ENCODE measurements around the gene OR6C65. TPM values are rescaled to one million over a fixed set of nuclear protein-coding genes. Genes with fewer than 3 reads are reported as not detected.
"Not testable (repeated sequence)": the region's sequence is repeated elsewhere in the genome, so short reads cannot be mapped to it uniquely, and the experiment has no call there.

OR6C65 gene
- total RNA-seq, 2 donors from 2014 or later, result not detected

GRCh38 chr12:55441233-55441632 lies 40.9 kb downstream of the OR6C65 start:
- DNase-seq; ATAC-seq; intact Hi-C loops (cut with DNase I, micrococcal nuclease): not testable (repeated sequence)

GRCh38 chr12:55443776-55444175 lies 43.4 kb downstream of the OR6C65 start, which contains the start of gene OR6C2:
TSS of gene OR6C2 (plus strand) at chr12:55444076. CDS start at chr12:55452214, 8,138 bp downstream.
- intact Hi-C loops (cut with DNase I, micrococcal nuclease), result no loop called here
- ATAC-seq (no peak), DNase-seq (no peak)

- intact Hi-C loops (cut with DNase I, micrococcal nuclease), result no loop called here
- ATAC-seq, result no peak
Measured at GRCh38 chr12:55445357-55445756, 45.0 kb downstream of the OR6C65 start.

GRCh38 chr12:55446326-55446725 lies 46.0 kb downstream of the OR6C65 start:
- intact Hi-C loops (cut with DNase I, micrococcal nuclease), result no loop called here
- DNase-seq, result no peak
- ATAC-seq, result no peak

More at GRCh38 chr12:55445357-55445756, 45.0 kb downstream of the OR6C65 start:
- DNase-seq, result no peak

- no peak for ATAC-seq
- no peak for DNase-seq
- intact Hi-C loops (cut with DNase I, micrococcal nuclease), result no loop called here
Measured at GRCh38 chr12:55448825-55449224, 48.5 kb downstream of the OR6C65 start.

Other genes starting within 250 kb of the OR6C65 start
- not detected for gene OR10A7, start 179.5 kb upstream of the OR6C65 start, total RNA-seq
- gene OR6C74, start 155.9 kb upstream of the OR6C65 start, total RNA-seq, result not detected
- gene OR6C6, start 104.0 kb upstream of the OR6C65 start, total RNA-seq, result not detected
- gene OR6C1, start 86.2 kb upstream of the OR6C65 start, total RNA-seq, result not detected
- not detected for gene OR6C3, start 69.8 kb upstream of the OR6C65 start, total RNA-seq
- gene OR6C75, start 37.6 kb upstream of the OR6C65 start, total RNA-seq, result not detected
- not detected for gene OR6C76, start 25.7 kb downstream of the OR6C65 start, total RNA-seq
- not detected for gene OR6C2, start 43.5 kb downstream of the OR6C65 start, total RNA-seq
- gene OR6C70, start 69.6 kb downstream of the OR6C65 start, total RNA-seq, result not detected
- gene OR6C68, start 91.8 kb downstream of the OR6C65 start, total RNA-seq, result not detected
- not detected for gene OR6C4, start 149.1 kb downstream of the OR6C65 start, total RNA-seq
- gene OR2AP1, start 171.9 kb downstream of the OR6C65 start, total RNA-seq, result not detected
- gene OR10P1, start 236.4 kb downstream of the OR6C65 start, total RNA-seq, result not detected

Measured in left colon (tissue), 2 donors.